ENCODE results near the gene MAP4K3.
"Not testable (repeated sequence)": the region's sequence is repeated elsewhere in the genome, so short reads cannot be mapped to it uniquely, and the experiment has no call there.

The MAP4K3 gene

DNA sequence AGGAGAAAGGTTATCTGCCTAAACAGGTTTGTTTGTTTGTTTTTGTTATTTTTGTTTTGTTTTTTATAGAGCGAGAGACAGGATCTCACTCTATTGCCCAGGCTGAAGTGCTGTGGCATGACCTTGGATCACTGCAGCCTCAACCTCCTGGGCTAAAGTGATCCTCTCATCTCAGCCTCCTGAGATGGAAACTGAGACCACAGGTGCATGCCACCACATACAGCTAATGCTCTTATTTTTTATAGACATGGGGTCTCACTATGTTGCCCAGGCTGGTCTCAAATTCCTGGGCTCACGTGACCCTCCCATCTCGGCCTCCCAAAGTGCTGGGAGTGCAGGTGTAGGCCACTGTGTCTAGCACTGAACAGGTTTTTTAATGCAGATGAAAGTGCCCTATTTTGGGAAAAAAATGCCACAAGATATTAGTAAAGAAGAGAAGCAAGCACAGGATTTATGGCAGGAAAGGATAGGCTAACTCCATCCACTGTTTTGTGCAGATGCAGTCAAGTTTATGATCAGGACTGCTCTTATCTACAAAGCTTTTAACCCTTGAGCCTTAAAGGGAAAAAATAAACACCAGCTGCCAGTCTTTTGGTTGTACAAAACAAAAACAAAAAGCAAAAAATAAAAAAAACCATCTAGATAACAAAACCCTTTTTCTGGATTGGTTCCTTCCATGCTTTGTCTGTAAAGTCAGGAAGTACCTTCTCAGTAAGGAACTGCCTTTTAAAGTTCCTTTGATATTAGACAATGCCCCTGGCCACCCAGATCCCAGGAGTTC, 29.4 kb downstream of the MAP4K3 start:
- no peak for DNase-seq

DNA sequence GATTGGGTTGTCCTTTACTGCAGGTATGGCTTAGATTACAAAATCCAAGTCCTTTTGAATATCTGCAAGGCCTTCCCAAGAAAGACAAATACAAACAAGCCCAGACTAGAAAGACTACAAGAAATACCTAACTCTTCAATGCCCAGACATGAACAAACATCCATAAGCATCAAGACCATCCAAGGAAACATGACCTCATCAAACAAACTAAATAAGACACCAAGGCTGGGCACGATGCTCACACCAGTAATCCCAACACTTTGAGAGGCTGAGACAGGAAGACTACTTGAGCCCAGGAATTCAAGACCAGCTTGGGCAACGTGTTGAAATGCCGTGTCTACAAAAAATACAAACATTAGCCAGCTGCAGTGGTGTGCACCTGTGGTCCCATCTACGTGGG, 31.7 kb downstream of the MAP4K3 start:
- DNase-seq, result no peak

DNA sequence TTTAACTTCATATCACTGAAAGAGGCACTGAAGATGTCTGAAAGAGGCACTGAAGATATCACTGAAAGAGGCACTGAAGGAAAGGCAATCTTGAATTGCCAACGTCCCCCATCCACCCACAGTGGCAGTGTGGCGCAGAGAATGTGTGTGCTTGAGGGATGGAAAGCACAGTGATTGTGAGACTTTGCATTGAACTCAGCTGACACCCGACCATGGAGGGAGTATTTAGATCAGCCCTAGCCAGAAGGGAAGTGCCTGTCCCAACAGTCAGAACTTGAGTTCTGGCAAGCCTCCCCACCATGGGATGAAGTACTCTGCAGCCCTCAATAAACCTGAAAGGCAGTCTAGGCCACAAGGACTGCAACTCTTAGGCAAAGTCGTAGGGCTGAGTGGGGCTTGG, 33.8 kb downstream of the MAP4K3 start:
- no peak for DNase-seq

DNA sequence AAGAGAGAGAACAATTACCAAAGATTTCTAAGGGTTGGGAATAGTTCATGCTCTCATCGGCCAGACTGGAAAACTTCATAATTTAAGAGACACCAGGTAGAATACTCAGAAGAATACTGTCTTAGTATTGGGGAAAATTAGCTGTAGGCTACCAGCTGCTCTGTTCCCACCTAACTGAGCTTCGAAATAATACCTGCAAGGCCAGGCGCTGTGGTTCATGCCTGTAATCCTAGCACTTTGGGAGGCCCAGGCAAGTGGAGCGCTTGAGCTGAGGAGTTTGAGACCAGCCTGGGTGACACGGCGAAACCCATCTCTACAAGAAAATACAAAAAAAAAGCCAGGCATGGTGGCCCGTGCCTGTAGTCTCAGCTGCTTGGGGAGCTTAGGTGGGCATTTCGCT, 35.8 kb downstream of the MAP4K3 start:
- DNase-seq, result no peak

DNA sequence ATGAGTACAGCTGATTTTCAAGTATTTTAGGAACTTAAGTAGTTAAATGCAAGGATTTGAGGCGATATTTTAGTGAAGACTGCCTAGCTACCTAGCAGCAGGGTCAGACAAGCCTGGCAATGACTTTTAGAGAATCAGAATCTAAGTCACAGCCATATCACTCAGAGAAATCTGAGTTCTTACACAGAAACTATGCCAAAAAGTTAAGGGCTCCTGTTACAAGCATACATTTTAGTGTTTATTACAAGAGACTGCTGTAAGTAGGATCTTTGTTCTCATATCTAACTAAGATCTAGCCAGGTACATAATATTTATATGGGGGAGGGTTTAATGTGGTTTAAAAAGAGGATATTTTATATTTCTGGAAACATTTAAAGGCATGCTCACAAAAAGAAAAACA, 37.5 kb downstream of the MAP4K3 start:
- DNase-seq, result no peak

DNA sequence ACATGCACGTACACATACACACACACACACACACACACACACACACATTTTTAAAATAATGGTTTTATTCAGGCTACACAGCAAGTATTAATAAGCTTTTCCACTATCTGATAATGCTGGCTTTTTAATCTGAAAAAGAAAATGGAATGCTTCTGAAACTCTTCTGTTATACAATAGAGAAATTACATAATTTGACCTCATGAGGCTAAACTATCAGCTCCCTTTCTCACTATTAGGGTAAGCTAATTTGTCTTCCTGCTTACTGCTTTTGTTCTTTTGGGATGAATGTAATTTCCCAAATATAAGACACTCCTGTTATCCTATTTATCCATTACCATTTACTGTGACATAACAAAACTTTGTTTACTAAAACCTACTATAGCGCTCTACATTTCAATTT, 41.8 kb downstream of the MAP4K3 start:
- no peak for DNase-seq

DNA sequence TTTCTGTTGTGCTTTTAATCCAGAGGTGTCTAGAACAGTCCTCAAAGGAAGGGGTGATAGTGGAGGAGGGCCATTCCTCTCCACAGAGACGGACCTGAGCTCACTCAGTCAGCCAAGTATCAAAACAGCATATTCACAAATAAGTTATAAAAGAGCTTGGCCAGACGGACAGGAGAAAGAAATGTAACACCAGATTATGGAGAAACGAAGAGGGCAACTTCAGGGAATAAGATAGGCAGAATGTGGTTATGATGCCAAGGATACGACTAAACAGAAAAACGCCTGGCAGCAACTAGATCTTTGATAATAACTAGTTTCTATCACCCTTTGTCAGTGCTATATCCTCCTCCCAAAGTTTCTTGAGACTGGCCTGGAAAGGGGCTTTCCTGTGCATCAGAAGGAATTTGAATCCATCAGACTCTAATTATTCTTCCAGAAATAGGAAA, 42.5 kb downstream of the MAP4K3 start:
- DNase-seq, result no peak

DNA sequence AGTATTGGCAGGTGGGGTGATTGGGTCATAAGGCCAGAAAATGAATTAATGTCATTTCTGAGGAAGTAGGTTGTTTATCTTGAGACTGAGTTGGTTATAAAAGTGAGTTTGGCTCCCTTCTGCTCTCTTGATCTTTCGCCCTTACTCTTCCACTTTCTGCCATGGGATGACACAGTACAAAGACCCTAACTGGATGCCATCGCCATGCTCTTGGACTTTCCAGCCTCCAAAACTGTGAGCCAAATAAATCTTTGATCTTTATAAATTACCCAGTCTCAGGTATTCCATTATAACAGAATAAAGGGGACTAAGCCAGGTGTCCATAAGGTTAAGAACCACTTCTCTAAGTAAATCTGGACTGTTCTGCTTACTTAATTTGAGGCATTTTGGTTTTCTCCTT, 44.4 kb downstream of the MAP4K3 start:
- DNase-seq, result no peak

DNA sequence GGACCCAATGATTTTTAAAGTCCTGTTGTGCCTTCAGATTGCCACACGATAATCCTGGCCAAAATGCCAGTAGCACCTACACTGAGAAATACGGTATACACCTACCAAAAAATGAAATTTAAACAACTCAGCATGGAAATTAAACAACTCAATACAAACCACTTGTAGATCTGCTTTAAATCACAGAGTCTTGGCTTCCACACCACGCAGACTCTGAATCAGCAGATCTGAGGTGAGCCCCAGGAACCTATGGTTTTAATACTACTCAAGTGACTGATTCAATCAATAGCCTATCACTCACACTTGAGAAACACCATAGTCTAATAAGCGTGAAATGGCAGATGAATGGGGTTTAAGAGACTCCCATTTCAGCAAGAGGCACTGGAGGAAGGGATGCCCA, 46.9 kb downstream of the MAP4K3 start:
- DNase-seq, result no peak

DNA sequence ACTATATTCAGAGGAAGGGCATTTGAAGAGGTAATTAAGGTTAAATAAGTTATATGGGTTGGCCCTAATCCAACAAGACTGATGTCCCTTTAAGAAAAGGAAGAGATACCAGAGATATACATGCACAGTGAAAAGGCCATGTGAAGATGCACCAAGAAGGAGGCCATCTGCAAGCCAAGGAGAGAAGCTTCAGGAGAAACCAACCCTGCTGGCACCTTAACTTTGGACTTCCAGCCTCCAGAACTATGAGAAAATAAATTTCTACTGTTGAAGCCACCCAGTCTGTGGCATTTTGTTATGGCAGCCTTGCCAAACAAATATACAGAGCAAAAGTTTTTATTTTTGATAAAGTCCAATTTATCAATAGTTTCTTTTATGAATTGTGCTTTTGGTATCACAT, 51.0 kb downstream of the MAP4K3 start:
- no peak for DNase-seq

DNA sequence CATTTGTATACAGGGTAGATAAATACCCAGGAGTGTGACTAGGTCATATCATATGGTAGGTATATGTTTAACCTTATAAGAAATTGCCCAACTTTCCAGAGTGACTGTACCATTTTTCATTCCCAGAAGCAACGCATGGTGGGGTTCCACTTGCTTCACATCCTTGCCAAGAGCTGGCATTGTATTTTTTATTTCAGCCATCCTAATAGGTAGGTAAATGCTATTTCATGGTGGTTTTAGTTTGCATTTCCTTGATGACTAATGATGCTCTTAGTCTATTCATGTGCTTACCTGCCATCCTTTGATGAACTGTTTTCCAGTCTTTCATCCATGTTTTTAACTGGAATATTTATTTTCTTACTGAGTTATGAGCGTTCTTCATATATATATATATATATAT, 51.9 kb downstream of the MAP4K3 start:
- DNase-seq, result no peak

DNA sequence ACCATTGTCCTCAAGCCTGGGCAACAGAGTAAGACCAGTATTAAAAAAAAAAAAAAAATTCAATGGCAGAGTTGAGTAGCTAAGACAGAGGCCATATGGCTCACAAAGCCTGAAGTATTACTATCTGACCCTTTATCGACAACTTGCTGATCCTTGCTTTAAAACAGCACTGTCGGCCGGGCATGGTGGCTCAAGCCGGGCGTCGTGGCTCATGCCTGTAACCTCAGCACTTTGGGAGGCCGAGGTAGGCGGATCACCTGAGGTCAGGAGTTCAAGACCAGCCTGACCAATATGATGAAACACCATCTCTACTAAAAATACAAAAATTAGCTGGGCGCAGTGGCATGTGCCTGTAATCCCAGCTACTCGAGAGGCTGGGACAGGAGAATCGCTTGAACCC, 53.0 kb downstream of the MAP4K3 start:
- DNase-seq, result not testable (repeated sequence)

DNA sequence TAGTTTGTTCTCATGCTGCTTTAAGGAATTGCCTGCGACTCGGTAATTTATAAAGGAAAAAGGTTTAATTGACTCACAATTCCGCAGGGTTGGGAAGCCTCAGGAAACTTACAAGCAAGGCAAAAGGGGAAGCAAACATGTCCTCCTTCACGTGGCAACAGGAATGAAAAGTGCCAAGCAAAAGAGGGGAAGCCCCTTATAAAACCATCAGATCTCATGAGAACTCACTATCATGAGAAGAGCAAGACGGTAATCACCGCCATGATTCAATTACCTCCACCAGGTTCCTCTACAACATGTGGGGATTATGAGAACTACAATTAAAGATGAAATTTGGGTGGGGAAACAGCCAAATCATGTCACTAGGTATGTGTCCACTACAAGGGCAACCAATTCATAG, 53.9 kb downstream of the MAP4K3 start:
- DNase-seq, result no peak

DNA sequence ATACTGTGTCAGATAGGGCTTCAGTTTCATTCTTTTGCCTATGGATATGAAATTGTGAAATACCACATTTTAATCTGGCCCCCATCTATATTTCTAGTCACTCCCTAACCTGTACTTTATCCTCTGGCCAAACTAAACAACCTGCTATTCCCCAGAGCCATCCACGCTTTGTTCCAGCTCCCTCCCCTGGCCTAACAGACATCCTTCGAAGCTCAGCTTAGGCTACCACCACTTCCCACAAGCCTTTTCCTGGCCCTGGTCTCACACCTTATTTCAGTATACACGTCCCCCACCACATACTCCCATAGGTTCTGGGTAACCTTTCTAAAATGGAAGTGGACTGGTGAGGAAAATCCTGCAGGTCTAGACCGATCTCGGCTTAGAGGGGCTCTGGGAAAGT, 55.4 kb downstream of the MAP4K3 start:
- DNase-seq, result no peak

DNA sequence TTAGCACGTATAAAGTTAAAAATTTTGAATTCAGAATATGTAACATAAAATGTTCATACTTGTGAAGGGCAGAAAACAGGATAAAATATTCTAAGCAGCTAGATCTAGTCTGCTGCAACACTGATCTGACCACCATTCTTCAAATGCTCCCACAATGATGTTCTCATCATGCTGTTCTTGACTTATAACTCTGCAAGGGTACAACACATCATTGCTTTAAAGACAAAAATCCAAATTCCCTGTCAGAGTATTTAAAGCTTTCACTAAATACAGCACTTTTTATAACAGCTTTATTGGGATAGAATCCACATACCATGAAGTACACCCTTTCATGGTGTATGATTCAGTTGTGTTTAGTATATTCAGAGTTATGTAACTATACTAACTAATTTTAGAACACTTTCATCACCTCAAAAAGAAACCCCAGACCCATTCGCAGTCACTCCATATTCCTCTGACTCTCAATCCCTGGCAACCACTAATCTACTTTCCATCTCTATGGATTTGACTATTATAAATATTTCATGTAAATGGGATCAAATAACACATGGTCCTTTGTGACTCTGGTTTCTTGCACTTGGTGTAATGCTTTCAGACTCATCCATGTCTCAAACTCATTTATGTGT, 56.4 kb downstream of the MAP4K3 start:
- DNase-seq, result no peak

DNA sequence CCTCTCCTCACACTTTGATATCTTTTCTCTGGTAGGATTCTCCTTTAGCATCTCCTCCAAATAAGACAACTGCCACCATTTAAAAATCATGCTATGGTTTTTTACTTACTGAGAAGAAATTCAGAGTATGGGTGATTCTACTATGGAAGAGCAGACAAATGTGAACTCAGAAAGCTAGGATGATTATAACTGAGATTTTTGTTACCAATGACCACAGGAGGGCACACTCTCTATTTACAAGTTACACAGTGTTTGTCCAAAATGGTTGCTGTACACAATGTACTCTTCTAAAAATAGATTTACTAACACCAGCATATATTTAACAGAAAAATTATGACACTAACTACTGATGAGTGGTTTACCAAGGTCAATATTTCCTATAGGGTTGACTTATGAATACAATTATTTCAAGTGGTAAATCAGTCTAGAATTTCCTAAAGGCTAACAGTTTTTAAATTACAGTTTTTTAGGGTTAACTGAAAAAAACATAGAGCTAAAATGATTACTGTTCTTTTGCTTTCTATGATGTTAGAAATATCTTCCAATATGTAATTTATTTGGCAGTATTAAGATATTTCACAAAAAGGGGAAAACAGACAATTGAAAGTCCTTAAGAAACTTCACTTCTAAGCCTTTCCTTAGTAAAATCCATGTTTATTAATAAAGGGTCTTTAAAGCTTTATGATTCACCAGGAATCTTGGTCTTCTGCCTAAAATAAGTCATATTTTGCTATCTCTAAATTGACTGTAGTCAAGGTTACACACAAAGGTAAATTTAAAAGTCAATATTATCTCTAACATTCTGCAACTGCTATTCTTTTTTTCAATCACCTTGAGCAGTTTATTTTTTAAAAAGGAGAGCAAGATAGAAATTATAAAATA, 57.2 kb downstream of the MAP4K3 start:
- peak; percentile 17 for DNase-seq

DNA sequence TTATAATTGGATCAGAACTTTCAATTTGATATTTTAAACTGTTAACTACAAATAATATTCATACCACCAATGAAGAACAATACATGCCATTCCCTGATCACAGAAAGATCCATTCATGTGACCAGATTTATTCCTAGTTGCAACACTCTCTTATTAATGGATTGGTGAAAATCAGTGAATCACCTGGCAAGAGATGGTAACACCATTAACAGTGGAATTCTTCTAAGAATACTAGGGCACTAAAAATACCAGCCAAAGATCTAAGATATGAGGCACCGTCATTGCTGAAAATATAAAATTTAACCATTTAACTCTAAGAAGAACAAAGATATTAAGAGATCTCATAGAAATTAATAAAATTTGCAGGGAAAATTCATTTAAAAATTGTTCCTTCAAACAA, 58.1 kb downstream of the MAP4K3 start:
- no peak for DNase-seq

DNA sequence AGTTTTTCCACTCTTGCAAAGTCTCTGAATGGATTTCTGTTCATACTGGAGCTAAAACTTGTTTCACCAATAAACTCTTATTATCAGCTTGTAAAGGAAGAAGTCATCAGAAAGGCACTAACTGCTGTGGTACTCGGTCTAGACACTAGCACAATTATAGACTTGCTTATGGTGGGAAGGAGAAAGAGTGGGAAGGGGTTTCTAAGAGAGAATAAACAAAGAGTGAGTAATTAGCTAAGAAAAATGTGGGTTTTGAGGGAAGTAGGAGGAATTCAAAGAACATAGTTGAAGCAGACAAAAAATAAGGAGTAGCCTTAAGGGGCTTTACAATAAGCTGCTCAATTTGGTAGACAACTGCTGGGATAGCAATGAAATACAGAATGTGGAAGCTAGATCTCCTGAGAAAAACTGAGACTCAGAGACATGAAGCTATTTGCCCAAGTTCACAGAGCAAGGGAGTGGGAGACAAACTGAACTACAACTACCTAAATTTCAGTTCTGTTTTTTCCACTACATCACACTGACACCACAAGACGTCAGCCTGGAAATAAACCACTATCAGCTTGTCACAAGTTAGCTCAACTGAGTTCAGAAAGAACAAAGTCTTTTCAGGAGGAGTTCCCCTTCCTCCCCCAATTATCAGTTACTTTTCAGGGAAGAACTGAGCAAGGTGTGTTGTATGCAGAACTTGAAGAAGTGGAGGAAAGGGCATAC, 59.7 kb downstream of the MAP4K3 start:
- no peak for DNase-seq

DNA sequence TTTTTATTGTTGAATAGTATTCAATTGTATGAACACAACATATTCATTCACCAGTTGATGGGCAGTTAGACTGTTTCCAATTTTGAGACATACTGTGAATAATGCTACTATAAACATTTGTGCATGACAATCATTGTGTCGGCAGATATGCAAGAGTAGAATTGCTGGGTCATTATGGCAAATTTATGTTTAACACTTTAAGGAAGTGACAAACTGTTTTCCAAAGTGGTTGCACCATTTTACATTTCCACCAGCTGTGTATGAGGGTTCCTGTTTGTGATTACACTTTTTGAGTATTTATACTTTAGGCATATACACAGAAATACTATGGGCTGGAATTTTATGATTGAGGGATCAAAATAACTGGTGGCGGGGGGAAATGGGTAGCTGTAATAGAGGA, 61.2 kb downstream of the MAP4K3 start:
- no peak for DNase-seq

DNA sequence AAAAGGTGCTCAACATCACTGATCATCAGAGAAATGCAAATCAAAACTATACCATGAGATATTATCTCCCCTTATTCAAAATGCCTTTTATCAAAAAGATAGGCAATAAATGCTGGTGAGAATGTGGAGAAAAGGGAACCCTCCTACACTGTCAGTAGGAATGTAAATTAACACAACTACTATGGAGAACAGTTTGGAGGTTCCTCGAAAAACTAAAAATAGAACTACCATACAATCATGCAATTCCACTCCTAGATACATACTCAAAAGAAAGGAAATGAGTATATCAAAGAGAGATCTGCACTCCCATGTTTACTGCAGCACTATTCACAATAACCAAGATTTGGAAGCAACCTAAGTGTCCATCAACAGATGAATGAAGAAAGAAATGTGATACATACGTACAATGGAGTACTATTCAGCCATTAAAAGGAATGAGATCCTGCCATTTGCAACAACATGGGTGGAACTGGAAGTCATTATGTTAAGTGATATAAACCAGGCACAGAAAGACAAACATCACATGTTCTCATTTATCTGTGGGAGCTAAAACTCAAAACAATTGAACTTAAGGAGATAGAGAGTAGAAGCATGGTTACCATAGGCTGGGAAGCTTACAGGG, 63.8 kb downstream of the MAP4K3 start:
- DNase-seq, result no peak

DNA sequence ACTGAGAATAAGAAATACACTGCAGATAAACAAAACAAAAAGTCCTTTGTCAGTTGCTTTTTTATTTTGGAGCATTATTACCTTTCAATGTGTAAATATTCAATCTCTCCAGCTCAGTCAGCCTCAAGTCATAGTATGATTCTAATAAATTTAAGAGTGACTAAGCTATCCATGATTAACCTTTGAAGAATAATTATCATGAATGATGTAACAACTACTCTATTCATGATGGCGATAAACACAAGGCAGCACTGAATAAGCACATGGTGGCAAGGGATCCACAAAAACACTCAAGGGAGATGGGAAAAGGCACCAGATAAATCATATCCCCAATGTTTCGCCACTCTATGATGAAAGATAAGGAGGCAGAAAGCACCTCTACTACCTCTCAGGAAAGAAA, 67.0 kb downstream of the MAP4K3 start:
- no peak for DNase-seq

DNA sequence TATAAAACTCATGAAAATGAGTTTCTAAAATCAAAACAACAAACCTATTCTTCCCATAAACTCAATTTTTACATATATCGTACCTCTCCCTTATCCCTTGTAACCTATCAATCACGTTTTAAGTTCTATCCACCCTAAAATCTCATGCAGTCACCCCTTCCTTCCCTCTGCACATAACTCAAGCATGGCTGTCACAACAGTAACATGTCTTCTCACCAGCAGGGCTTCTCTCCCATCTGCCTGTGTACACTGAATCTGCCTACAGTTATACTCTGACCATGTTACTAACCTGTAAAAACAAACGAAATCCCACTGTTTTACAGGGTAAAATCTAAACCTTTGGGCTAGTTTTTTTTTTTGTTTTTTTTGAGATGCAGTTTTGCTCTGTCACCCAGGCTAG, 68.2 kb downstream of the MAP4K3 start:
- DNase-seq, result no peak

DNA sequence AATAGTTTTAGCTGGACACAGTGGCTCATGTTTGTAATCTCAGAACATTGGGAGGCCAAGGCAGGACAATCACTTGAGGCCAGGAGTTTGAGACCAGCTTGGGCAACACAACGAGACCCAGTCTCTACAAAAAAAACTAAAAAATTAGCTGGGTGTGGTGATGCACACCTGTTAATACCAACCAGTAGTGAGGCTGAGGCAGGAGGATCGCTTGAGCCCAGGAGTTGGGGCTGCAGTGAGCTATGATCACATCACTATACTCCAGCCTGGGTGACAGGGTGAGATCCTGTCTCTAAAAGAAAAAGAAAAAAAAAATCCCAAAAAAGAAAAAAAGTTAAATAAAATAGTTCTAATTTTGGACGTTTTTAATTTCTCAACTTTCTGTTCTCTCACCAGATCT, 68.7 kb downstream of the MAP4K3 start:
- DNase-seq, result no peak

Data from CD4-positive, alpha-beta T cell treated with Interleukin-12 subunit alpha and Interleukin-12 subunit beta, for 1 hour (primary cell).